Measurements from ENCODE around the gene FIBP. TPM values are rescaled to one million over a fixed set of nuclear protein-coding genes. Genes with fewer than 3 reads are reported as not detected.

The FIBP gene
- total and polyA plus RNA-seq, 2 of the 4 experiments (the other 2 are of a cell fraction), result 141 to 182 TPM

DNA sequence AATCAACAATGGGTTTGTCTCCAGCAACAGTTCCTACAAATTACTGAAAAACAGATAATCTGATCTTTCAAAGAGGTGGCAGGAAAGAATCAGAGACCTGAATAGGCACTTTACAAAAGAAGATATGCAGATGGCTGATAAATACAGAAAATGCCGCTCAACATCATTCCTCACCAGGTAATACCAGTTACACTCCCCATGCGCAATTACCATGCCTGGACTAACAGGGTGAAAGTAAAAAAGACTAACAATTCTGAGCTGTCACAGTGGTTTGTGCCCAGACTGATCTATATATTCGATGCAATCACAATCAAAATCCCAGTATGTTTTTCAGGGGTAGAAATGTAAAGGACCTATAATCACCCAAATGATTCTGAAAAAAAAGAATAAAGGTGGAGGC, 44.5 kb downstream of the FIBP start:
- Histone ChIP-seq H3K9me3 (ENCODE audit: control insufficient read depth, insufficient read depth, low read length) (no peaks in the 10 kb centered on the region), H2AFZ (replicated peaks; ENCODE audit: low read length, poor library complexity) (no peak overlapping the region), H3K4me2 (ENCODE audit: low read depth, low read length) (no peak overlapping the region), H4K20me1 (ENCODE audit: insufficient read depth, low read length) (no peaks in the 10 kb centered on the region), H4K8ac (ENCODE audit: low read depth in 2 of 2, low read length in 2 of 2) (no peak overlapping the region), H2AK9ac (replicated peaks; ENCODE audit: low read depth, low read length, poor library complexity) (no peak overlapping the region), H3K27ac (ENCODE audit: insufficient read depth, low read length) (no peak overlapping the region), H3K56ac (ENCODE audit: extremely low read depth, insufficient read depth, low read length) (no peak overlapping the region), H3K79me1 (ENCODE audit: low read depth in 1 of 2, low read length in 2 of 2) (no peaks in the 10 kb centered on the region), H3K18ac (ENCODE audit: low read depth, low read length) (no peak overlapping the region), H2AK5ac (ENCODE audit: low read depth, low read length) (no peak overlapping the region), H3K4me3 (ENCODE audit: insufficient read depth, low read depth, low read length) (no peak overlapping the region), H3K9ac (ENCODE audit: low read depth, low read length) (no peak overlapping the region), H3K9me1 (ENCODE audit: insufficient read depth, low read length) (no peaks in the 10 kb centered on the region), H4K5ac (ENCODE audit: low read depth, low read length) (no peak overlapping the region), H2BK120ac (ENCODE audit: low read depth, low read length) (no peak overlapping the region), H4K91ac (ENCODE audit: insufficient read depth, low read depth, low read length) (no peak overlapping the region), H3K14ac (replicated peaks; ENCODE audit: low read depth, low read length) (no peak overlapping the region), H3K27me3 (ENCODE audit: control insufficient read depth, insufficient read depth, low read length) (no peaks in the 10 kb centered on the region), H3K4ac (ENCODE audit: low read depth, low read length) (no peak overlapping the region), H2BK20ac (ENCODE audit: low read depth, low read length) (no peak overlapping the region), H3K23ac (ENCODE audit: low read depth, low read length) (no peak overlapping the region), H3K4me1 (ENCODE audit: control insufficient read depth, insufficient read depth, low read length) (no peaks in the 10 kb centered on the region), H3K36me3 (ENCODE audit: control insufficient read depth, insufficient read depth, low read length) (no peaks in the 10 kb centered on the region), H2BK5ac (ENCODE audit: low read depth, low read length, poor library complexity, severe bottlenecking) (no peak overlapping the region), H2BK15ac (ENCODE audit: low read depth, low read length) (no peak overlapping the region)
- no peak for DNase-seq
- dilution Hi-C loops (cut with HindIII; ENCODE audit: low sequenced_read_pairs, unreplicated experiment) (no loop called here), intact Hi-C loops (cut with micrococcal nuclease) (no loop called here), in situ Hi-C loops (cut with MboI; ENCODE audit: low sequenced_read_pairs) (no loop called here)
- TF ChIP-seq, protein P1, sequence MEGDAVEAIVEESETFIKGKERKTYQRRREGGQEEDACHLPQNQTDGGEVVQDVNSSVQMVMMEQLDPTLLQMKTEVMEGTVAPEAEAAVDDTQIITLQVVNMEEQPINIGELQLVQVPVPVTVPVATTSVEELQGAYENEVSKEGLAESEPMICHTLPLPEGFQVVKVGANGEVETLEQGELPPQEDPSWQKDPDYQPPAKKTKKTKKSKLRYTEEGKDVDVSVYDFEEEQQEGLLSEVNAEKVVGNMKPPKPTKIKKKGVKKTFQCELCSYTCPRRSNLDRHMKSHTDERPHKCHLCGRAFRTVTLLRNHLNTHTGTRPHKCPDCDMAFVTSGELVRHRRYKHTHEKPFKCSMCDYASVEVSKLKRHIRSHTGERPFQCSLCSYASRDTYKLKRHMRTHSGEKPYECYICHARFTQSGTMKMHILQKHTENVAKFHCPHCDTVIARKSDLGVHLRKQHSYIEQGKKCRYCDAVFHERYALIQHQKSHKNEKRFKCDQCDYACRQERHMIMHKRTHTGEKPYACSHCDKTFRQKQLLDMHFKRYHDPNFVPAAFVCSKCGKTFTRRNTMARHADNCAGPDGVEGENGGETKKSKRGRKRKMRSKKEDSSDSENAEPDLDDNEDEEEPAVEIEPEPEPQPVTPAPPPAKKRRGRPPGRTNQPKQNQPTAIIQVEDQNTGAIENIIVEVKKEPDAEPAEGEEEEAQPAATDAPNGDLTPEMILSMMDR (conservative IDR thresholded peaks at IDR 0.05; ENCODE audit: low read depth, low read length), result no peak
- no peak for TF ChIP-seq FOS (IDR thresholded peaks at IDR 0.05; ENCODE audit: low read depth, low read length)
- TF ChIP-seq, protein P2, sequence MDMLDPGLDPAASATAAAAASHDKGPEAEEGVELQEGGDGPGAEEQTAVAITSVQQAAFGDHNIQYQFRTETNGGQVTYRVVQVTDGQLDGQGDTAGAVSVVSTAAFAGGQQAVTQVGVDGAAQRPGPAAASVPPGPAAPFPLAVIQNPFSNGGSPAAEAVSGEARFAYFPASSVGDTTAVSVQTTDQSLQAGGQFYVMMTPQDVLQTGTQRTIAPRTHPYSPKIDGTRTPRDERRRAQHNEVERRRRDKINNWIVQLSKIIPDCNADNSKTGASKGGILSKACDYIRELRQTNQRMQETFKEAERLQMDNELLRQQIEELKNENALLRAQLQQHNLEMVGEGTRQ (IDR thresholded peaks at IDR 0.05; ENCODE audit: low read depth, low read length), result no peak
- no peak for TF ChIP-seq CHD1 (IDR thresholded peaks at IDR 0.05; ENCODE audit: low read depth, low read length)
- TF ChIP-seq, protein P3, sequence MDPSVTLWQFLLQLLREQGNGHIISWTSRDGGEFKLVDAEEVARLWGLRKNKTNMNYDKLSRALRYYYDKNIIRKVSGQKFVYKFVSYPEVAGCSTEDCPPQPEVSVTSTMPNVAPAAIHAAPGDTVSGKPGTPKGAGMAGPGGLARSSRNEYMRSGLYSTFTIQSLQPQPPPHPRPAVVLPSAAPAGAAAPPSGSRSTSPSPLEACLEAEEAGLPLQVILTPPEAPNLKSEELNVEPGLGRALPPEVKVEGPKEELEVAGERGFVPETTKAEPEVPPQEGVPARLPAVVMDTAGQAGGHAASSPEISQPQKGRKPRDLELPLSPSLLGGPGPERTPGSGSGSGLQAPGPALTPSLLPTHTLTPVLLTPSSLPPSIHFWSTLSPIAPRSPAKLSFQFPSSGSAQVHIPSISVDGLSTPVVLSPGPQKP (IDR thresholded peaks at IDR 0.05; ENCODE audit: borderline replicate concordance, low read depth, low read length), result no peak
- no peak for TF ChIP-seq MAZ (IDR thresholded peaks at IDR 0.05; ENCODE audit: borderline replicate concordance, low read depth, low read length)
- TF ChIP-seq NFE2L2 (IDR thresholded peaks at IDR 0.05; ENCODE audit: low read depth, low read length), result no peak
- no peak for TF ChIP-seq RFX5 (IDR thresholded peaks at IDR 0.05; ENCODE audit: low read depth, low read length)
- TF ChIP-seq MAFK (IDR thresholded peaks at IDR 0.05; ENCODE audit: low read depth, low read length), result no peak
- TF ChIP-seq RCOR1 (IDR thresholded peaks at IDR 0.05; ENCODE audit: insufficient replicate concordance, low read length), result no peak
- no peak for TF ChIP-seq SMC3 (IDR thresholded peaks at IDR 0.05; ENCODE audit: low read depth, low read length)
- no peak for TF ChIP-seq POLR2A (IDR thresholded peaks at IDR 0.05; ENCODE audit: low read depth, low read length)
- no peak for TF ChIP-seq RAD21 (IDR thresholded peaks at IDR 0.05; ENCODE audit: low read length)
- no peak for TF ChIP-seq MXI1 (IDR thresholded peaks at IDR 0.05; ENCODE audit: borderline replicate concordance, low read depth, low read length)
- TF ChIP-seq CEBPB (IDR thresholded peaks at IDR 0.05; ENCODE audit: low read depth, low read length), result no peak
- no peak for TF ChIP-seq BHLHE40 (IDR thresholded peaks at IDR 0.05; ENCODE audit: low read depth, low read length)
- POLR2A ChIA-PET (ENCODE audit: unreplicated experiment), result no interaction called here
- BruUV-seq (replicated peaks), result no TSS peak
- no CpG with 5 or more reads among the region's 3 CpGs for WGBS, 2 experiments (ENCODE audit: extremely low coverage in 2 of 2, insufficient read length in 1 of 2)
- CTCF ChIA-PET, result no interaction called here
- ATAC-seq (ENCODE audit: low read depth), result no peak
